PC-3 (cell line): Measurements from ENCODE around the gene ZFP36.

ENCODE experiments used
- CTCF ChIP-seq: fragments of 300-600 bp; sonication (generic); conservative IDR thresholded peaks from 2 replicates; pipeline ENCODE4 v1.5.1; 2017; ENCODE audit warnings: antibody characterized with exemption, low read depth, mild to moderate bottlenecking, low read length
- EZH2 ChIP-seq: fragments of 300-600 bp; sonication (generic); IDR thresholded peaks from one replicate; pipeline ENCODE4 v1.6.1; 2017; ENCODE audit warnings: antibody characterized with exemption, mild to moderate bottlenecking, low read length; ENCODE audit not compliant: unreplicated experiment
- EZH2phosphoT487 ChIP-seq: fragments of 300-600 bp; sonication (generic); IDR thresholded peaks from 2 replicates; pipeline ENCODE4 v1.6.1; 2018; ENCODE audit warnings: mild to moderate bottlenecking, antibody characterized with exemption, low read length, borderline replicate concordance

GRCh38 chr19:39424934-39425333, 18.3 kb downstream of the ZFP36 start:
- TF ChIP-seq CTCF (no peak), EZH2phosphoT487 (no peak), EZH2 (no peak)
